Esophagus muscularis mucosa (tissue), 4 donors: ENCODE data around the gene UBR2. TPM values are rescaled to one million over a fixed set of nuclear protein-coding genes. Genes with fewer than 3 reads are reported as not detected.

Experiments used
- DNase-seq: peaks from one replicate; pipeline ENCODE4 v3.0.0-alpha.2; 2017; ENCODE audit errors: extremely low spot score
- H3K27ac ChIP-seq, 4 donors: fragments of 200-600 bp; sonication (generic); replicated peaks in 1 of 4; 1 replicate in 3 of 4; 2 replicates in 1 of 4; pipeline ENCODE4 v1.5.1; 2016 to 2019; ENCODE audit warnings: mild to moderate bottlenecking in 1 of 4
- H3K27me3 ChIP-seq, 4 donors: fragments of 200-600 bp; sonication (generic); one replicate each; pipeline versions ENCODE4 v1.5.1 to v1.6.0; 2016 to 2019
- H3K36me3 ChIP-seq, 4 donors: fragments of 200-600 bp; sonication (generic); one replicate each; pipeline ENCODE4 v1.5.1; 2016 to 2019
- H3K4me1 ChIP-seq, 4 donors: fragments of 200-600 bp; sonication (generic); one replicate each; pipeline ENCODE4 v1.5.1; 2016 to 2019
- H3K4me3 ChIP-seq, 4 donors: fragments of 200-600 bp; sonication (generic); 1 replicate in 2 of 4; 2 replicates in 2 of 4; pipeline ENCODE4 v1.5.1; 2016 to 2019; ENCODE audit warnings: mild to moderate bottlenecking in 4 of 4, moderate library complexity in 1 of 4
- H3K9me3 ChIP-seq, 4 donors: fragments of 200-600 bp; sonication (generic); 1 replicate in 3 of 4; 2 replicates in 1 of 4; pipeline ENCODE4 v1.5.1; 2016 to 2019
- EP300 ChIP-seq: sonication (generic); formaldehyde crosslinking; IDR thresholded peaks from one replicate; pipeline ENCODE4 v1.6.1; 2017; ENCODE audit warnings: antibody characterized with exemption
- POLR2A ChIP-seq: fragments of 450-650 bp; IDR thresholded peaks from one replicate; pipeline ENCODE4 v1.6.1; 2017; ENCODE audit warnings: antibody characterized with exemption, moderate library complexity, mild to moderate bottlenecking, low read depth
- POLR2AphosphoS5 ChIP-seq, 2 donors: sonication (generic); formaldehyde crosslinking; IDR thresholded peaks; one replicate each; pipeline ENCODE4 v1.6.1; 2017; ENCODE audit warnings: antibody characterized with exemption in 2 of 2
- WGBS: methylation state at CpG from one replicate; pipeline ENCODE4 v1.1.5; 2018; 5-methylcytosine and 5-hydroxymethylcytosine counted together
- intact Hi-C: fragments of 100-400 bp; cut with DNase I; formaldehyde crosslinking; loops from one replicate; pipeline ENCODE4 v1.15.1; 2023
- total RNA-seq, 4 donors: library from RNA; depleted of rRNA; stranded (reverse); fragments of >200 nt; gene quantifications; one replicate each; pipeline versions ENCODE4 v1.1.0 to v1.2.1, GENCODE V29; 2016
- TF ChIP-seq, protein P1 (sequence below), 3 experiments: fragments of 200-600 bp in 2 of 3; fragments of 450-650 bp in 1 of 3; sonication (generic) in 2 of 3; IDR thresholded peaks; one replicate each; pipeline ENCODE4 v1.5.1; 2017 to 2019; ENCODE audit warnings: antibody characterized with exemption in 3 of 3, mild to moderate bottlenecking in 2 of 3, moderate library complexity in 1 of 3

UBR2 gene
- total RNA-seq, 4 donors from 2014 or later, result 26.5 to 36.1 (median 28.9) TPM

DNA sequence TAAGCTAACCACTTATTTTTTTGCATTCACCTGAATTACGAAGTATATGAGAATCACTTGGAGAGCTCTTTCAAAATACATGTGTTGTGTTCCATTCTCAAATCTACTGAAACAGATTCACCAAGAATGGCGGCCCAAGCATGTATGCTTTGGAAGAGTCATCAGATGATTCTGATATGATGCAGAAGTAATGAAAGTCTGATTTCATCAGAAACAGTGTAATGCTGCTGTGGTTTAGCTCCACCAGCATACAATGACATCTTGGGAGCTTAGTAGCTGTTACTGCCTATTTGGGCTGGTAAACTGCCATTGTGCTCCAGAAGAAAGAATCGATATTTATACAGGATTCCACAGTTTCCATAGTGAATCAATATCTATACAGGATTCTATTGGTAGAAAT lies 52.9 kb downstream of the UBR2 start:
- Histone ChIP-seq H3K27ac (no peak overlapping the region), H3K36me3 (peaks cover 21 to 85% (median 64%) of the 10 kb centered on the region in 4 donors), H3K4me1 (no peaks in the 10 kb centered on the region), H3K4me3 (no peak overlapping the region), H3K9me3 (no peaks in the 10 kb centered on the region), H3K27me3 (no peaks in the 10 kb centered on the region)
- intact Hi-C loops, result no loop called here
- TF ChIP-seq, protein P1, sequence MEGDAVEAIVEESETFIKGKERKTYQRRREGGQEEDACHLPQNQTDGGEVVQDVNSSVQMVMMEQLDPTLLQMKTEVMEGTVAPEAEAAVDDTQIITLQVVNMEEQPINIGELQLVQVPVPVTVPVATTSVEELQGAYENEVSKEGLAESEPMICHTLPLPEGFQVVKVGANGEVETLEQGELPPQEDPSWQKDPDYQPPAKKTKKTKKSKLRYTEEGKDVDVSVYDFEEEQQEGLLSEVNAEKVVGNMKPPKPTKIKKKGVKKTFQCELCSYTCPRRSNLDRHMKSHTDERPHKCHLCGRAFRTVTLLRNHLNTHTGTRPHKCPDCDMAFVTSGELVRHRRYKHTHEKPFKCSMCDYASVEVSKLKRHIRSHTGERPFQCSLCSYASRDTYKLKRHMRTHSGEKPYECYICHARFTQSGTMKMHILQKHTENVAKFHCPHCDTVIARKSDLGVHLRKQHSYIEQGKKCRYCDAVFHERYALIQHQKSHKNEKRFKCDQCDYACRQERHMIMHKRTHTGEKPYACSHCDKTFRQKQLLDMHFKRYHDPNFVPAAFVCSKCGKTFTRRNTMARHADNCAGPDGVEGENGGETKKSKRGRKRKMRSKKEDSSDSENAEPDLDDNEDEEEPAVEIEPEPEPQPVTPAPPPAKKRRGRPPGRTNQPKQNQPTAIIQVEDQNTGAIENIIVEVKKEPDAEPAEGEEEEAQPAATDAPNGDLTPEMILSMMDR (IDR thresholded peaks at IDR 0.05), result no peak
- TF ChIP-seq POLR2A, result no peak
- TF ChIP-seq POLR2AphosphoS5 (IDR thresholded peaks at IDR 0.05), result no peak
- TF ChIP-seq EP300, result no peak
- WGBS, result 94% methylated on average over 3 of the region's 3 CpGs
- no peak for DNase-seq

DNA sequence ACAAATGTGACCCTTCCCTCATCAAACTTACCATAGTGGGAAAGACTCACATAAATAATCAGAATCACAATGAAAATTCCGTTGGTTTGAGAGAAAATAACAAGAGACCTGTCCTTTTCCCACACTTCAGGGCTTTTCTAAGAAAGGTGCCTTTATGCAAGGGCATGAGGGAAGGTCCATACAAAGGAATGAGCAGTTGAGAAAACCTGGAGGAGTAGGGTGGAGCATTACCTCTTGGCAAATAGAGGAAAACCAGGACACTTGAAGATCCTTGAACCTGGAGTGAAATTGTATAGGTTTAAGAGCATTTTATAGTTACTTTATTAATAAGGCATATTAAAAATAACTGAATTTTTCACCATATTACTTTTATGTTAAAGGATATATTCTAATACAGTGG lies 54.3 kb downstream of the UBR2 start:
- 64% methylated on average over 1 of the region's 1 CpG for WGBS
- no peak for TF ChIP-seq POLR2AphosphoS5 (IDR thresholded peaks at IDR 0.05)
- no peak for DNase-seq
- Histone ChIP-seq H3K9me3 (no peaks in the 10 kb centered on the region), H3K27me3 (no peaks in the 10 kb centered on the region), H3K4me1 (no peaks in the 10 kb centered on the region), H3K36me3 (peaks cover 21 to 78% (median 61%) of the 10 kb centered on the region in 4 donors), H3K27ac (no peak overlapping the region), H3K4me3 (no peak overlapping the region)
- intact Hi-C loops, result no loop called here

DNA sequence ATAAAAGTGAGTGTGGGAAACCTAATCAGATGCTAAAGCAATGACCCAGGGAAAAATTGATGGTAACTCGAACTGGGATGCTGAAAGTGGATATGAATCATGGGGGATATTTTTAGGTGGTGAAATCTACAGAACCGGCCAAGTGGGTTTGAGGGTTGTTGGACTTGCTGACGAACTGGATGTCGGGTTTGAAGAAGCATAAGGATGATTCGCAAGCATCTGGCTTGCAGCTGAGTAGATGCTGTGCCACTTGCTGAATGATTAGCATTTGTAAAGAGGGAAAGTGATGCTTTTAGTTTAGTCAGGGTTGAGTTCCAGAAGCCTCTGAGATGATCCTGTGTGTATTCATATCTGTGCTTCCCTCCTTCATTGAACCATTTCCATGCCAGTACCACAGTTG lies 54.9 kb downstream of the UBR2 start:
- WGBS, result 61% methylated on average over 5 of the region's 5 CpGs
- TF ChIP-seq POLR2AphosphoS5 (IDR thresholded peaks at IDR 0.05), result no peak
- TF ChIP-seq, protein P1 (IDR thresholded peaks at IDR 0.05), result no peak
- TF ChIP-seq EP300, result no peak
- TF ChIP-seq POLR2A, result no peak
- no peak overlapping the region for H3K27ac ChIP-seq
- H3K36me3 ChIP-seq, result peaks cover 21 to 75% (median 58%) of the 10 kb centered on the region in 4 donors
- no peaks in the 10 kb centered on the region for H3K9me3 ChIP-seq
- no peaks in the 10 kb centered on the region for H3K4me1 ChIP-seq
- intact Hi-C loops, result no loop called here
- H3K4me3 ChIP-seq, result no peak overlapping the region
- no peaks in the 10 kb centered on the region for H3K27me3 ChIP-seq
- no peak for DNase-seq

DNA sequence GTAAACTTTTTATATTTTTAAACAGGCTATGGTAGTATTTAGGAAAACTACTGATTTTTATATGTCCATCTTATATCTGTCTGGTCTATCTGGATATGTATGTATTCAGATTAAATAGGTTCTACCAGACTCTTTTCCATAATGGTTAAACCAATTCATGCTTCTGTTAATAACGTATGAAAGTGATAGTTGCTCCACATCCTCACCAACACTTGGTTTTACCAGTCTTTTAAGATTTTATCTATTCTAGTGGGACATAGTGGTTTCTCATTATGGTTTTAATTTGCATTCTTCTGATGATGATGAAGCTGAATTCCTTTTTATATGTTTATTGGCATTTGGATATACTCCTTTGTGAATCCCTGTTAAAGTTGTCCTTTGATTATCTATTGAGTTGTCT lies 56.1 kb downstream of the UBR2 start:
- intact Hi-C loops, result no loop called here
- Histone ChIP-seq H3K9me3 (no peaks in the 10 kb centered on the region), H3K27ac (no peak overlapping the region), H3K27me3 (no peaks in the 10 kb centered on the region), H3K36me3 (peaks cover 21 to 80% (median 60%) of the 10 kb centered on the region in 4 donors), H3K4me3 (no peak overlapping the region), H3K4me1 (no peaks in the 10 kb centered on the region)
- TF ChIP-seq POLR2A (no peak), EP300 (no peak), POLR2AphosphoS5 (IDR thresholded peaks at IDR 0.05) (no peak)
- TF ChIP-seq, protein P1 (IDR thresholded peaks at IDR 0.05), result no peak
- WGBS, result 64% methylated on average over 1 of the region's 1 CpG
- DNase-seq, result no peak

DNA sequence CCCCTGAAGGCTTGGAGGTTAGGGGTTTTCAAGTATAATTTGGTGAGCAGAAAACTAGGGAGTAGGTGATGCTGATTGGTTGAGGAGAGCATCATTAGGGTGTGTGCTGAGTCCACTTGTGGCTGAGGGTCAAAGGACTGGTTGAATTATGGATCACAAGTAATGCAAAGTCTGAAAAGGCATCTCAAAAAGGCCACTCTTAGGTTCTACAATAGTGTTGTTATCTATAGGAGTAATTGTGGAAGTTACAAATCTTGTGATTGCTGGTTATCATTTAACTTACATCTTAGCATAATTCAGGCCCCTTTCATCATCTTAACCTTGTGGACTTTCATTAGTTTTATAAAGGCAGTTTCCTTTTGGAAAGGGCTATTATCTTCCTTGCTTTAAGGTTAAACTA lies 60.8 kb downstream of the UBR2 start:
- H3K4me3 ChIP-seq, result no peak overlapping the region
- TF ChIP-seq POLR2AphosphoS5 (IDR thresholded peaks at IDR 0.05), result no peak
- TF ChIP-seq, protein P1 (IDR thresholded peaks at IDR 0.05), result no peak
- no peak for TF ChIP-seq EP300
- no peak for TF ChIP-seq POLR2A
- no peak overlapping the region for H3K27ac ChIP-seq
- no peaks in the 10 kb centered on the region for H3K27me3 ChIP-seq
- peaks cover 6 to 63% (median 31%) of the 10 kb centered on the region in 4 donors for H3K36me3 ChIP-seq
- no peak for DNase-seq
- intact Hi-C loops, result no loop called here
- no peaks in the 10 kb centered on the region for H3K9me3 ChIP-seq
- peaks cover 11 to 18% (median 16%) of the 10 kb centered on the region in 4 donors for H3K4me1 ChIP-seq
